HCT116 (cell line): ENCODE results near the gene EFCAB5.

Source experiments
- ELF1 ChIP-seq: IDR thresholded peaks from 2 replicates; pipeline ENCODE4 v1.6.1; 2012; ENCODE audit warnings: low read depth, borderline replicate concordance
- JUND ChIP-seq: IDR thresholded peaks from 2 replicates; pipeline ENCODE4 v1.6.1; 2012

GRCh38 chr17:29948448-29949215 lies 7.2 kb downstream of the EFCAB5 start:
- TF ChIP-seq JUND (no peak), ELF1 (no peak)
